Muscle of leg (tissue), 11 donors: ENCODE data around the gene RHO. TPM values are rescaled to one million over a fixed set of nuclear protein-coding genes. Genes with fewer than 3 reads are reported as not detected.
"Not testable (repeated sequence)": the region's sequence is repeated elsewhere in the genome, so short reads cannot be mapped to it uniquely, and the experiment has no call there.

ENCODE experiments used
- DNase-seq: peaks from one replicate; pipeline ENCODE4 v3.0.0; 2013
- H3K27ac ChIP-seq: one replicate; pipeline ENCODE4 v1.5.1; 2013; ENCODE audit warnings: mild to moderate bottlenecking, low read length, control low read depth
- H3K27me3 ChIP-seq: one replicate; pipeline ENCODE4 v1.6.1; 2013; ENCODE audit warnings: low read length; ENCODE audit not compliant: control insufficient read depth, insufficient read depth
- H3K36me3 ChIP-seq: one replicate; pipeline ENCODE4 v1.6.1; 2013; ENCODE audit warnings: low read length; ENCODE audit not compliant: control insufficient read depth, insufficient read depth
- H3K4me1 ChIP-seq: one replicate; pipeline ENCODE4 v1.6.1; 2013; ENCODE audit warnings: low read length; ENCODE audit not compliant: control insufficient read depth, insufficient read depth
- H3K4me3 ChIP-seq: one replicate; pipeline ENCODE4 v1.5.1; 2013; ENCODE audit warnings: low read length, control low read depth
- H3K9me3 ChIP-seq: replicated peaks from 2 replicates; pipeline ENCODE4 v1.6.1; 2013; ENCODE audit warnings: low read depth, low read length; ENCODE audit not compliant: control insufficient read depth
- WGBS: methylation state at CpG from one replicate; pipeline ENCODE4 v1.1.5; 2013; ENCODE audit warnings: missing lambda C conversion rate; ENCODE audit not compliant: insufficient coverage; 5-methylcytosine and 5-hydroxymethylcytosine counted together
- polyA plus RNA-seq, 8 donors: library from polyadenylated mRNA; unstranded; fragments of 120-200 nt; gene quantifications; one replicate each; pipeline versions ENCODE4 v1.2.1 to v1.2.3, GENCODE V29; 2013; ENCODE audit warnings: inconsistent platforms in 1 of 8, low replicate concordance in 1 of 8; ENCODE audit not compliant: insufficient read length in 8 of 8, insufficient read depth in 1 of 8
- total RNA-seq: library from RNA; stranded (reverse); fragments of 120-200 nt; gene quantifications from one replicate; pipeline ENCODE4 v1.2.4, GENCODE V29; 2013

Gene RHO
- total and polyA plus RNA-seq, 9 donors, result 0.04 to 0.10 (median 0.06) TPM; not detected in 5

- 65% methylated on average over 7 of the region's 8 CpGs for WGBS
- Histone ChIP-seq H3K4me1 (peaks cover 11% of the 10 kb centered on the region), H3K9me3 (no peaks in the 10 kb centered on the region)
These were observed 10.8 kb downstream of the RHO start for GRCh38 chr3:129539206-129539605.

GRCh38 chr3:129540776-129541516 lies 12.5 kb downstream of the RHO start:
- Histone ChIP-seq H3K36me3 (no peaks in the 10 kb centered on the region), H3K27me3 (no peaks in the 10 kb centered on the region)
- 100% methylated on average over 2 of the region's 11 CpGs for WGBS

More at GRCh38 chr3:129539206-129539605, 10.8 kb downstream of the RHO start:
- no peak overlapping the region for H3K4me3 ChIP-seq
- no peaks in the 10 kb centered on the region for H3K27me3 ChIP-seq
- DNase-seq, result no peak
- H3K27ac ChIP-seq, result no peak overlapping the region
- H3K36me3 ChIP-seq, result no peaks in the 10 kb centered on the region

GRCh38 chr3:129542747-129543146 lies 14.3 kb downstream of the RHO start:
- Histone ChIP-seq H3K27me3 (no peaks in the 10 kb centered on the region), H3K36me3 (no peaks in the 10 kb centered on the region), H3K4me3 (no peak overlapping the region), H3K27ac (no peak overlapping the region), H3K9me3 (no peaks in the 10 kb centered on the region), H3K4me1 (peaks cover 11% of the 10 kb centered on the region)
- no peak for DNase-seq
- WGBS, result 85% methylated on average over 3 of the region's 5 CpGs

More at GRCh38 chr3:129540776-129541516, 12.5 kb downstream of the RHO start:
- H3K9me3 ChIP-seq, result no peaks in the 10 kb centered on the region
- H3K4me1 ChIP-seq, result peaks cover 11% of the 10 kb centered on the region
- no peak overlapping the region for H3K27ac ChIP-seq
- no peak for DNase-seq
- H3K4me3 ChIP-seq, result no peak overlapping the region

- H3K27me3 ChIP-seq, result no peaks in the 10 kb centered on the region
- no peak within 1 kb of the TSS for H3K27ac ChIP-seq
- no peaks in the 10 kb centered on the region for H3K36me3 ChIP-seq
- H3K9me3 ChIP-seq, result no peaks in the 10 kb centered on the region
- no peak within 1 kb of the TSS for H3K4me3 ChIP-seq
- 76% methylated on average over 13 of the region's 16 CpGs for WGBS
- H3K4me1 ChIP-seq, result peaks cover 11% of the 10 kb centered on the region
- DNase-seq, result no peak
These were observed 14.8 kb downstream of the RHO start, which contains the start of gene H1-8 for GRCh38 chr3:129543156-129543790. TSS of gene H1-8 (plus strand) at chr3:129543175. CDS start at chr3:129543219, 44 bp downstream.

- Histone ChIP-seq H3K27me3 (no peaks in the 10 kb centered on the region), H3K4me1 (peaks cover 10% of the 10 kb centered on the region), H3K36me3 (no peaks in the 10 kb centered on the region), H3K9me3 (no peaks in the 10 kb centered on the region), H3K4me3 (no peak overlapping the region), H3K27ac (no peak overlapping the region)
- DNase-seq, result no peak
- WGBS, result 74% methylated on average over 8 of the region's 9 CpGs
These were observed 15.6 kb downstream of the RHO start for GRCh38 chr3:129543999-129544398.

GRCh38 chr3:129545951-129546350 lies 17.5 kb downstream of the RHO start:
- not testable (repeated sequence) for DNase-seq, H3K9me3 ChIP-seq, H3K4me3 ChIP-seq, H3K36me3 ChIP-seq, H3K4me1 ChIP-seq, H3K27me3 ChIP-seq, H3K27ac ChIP-seq
- WGBS, result no CpG with 5 or more reads among the region's 3 CpGs

GRCh38 chr3:129547241-129547640 lies 18.8 kb downstream of the RHO start:
- H3K27ac ChIP-seq, result no peak overlapping the region
- no peak overlapping the region for H3K4me3 ChIP-seq
- 87% methylated on average over 22 of the region's 24 CpGs for WGBS
- H3K36me3 ChIP-seq, result no peaks in the 10 kb centered on the region
- peaks cover 4% of the 10 kb centered on the region for H3K4me1 ChIP-seq
- H3K27me3 ChIP-seq, result no peaks in the 10 kb centered on the region
- no peak for DNase-seq
- no peaks in the 10 kb centered on the region for H3K9me3 ChIP-seq

- DNase-seq, result no peak
- WGBS, result 74% methylated on average over 15 of the region's 19 CpGs
- Histone ChIP-seq H3K27me3 (peaks cover 3% of the 10 kb centered on the region), H3K27ac (no peak overlapping the region), H3K36me3 (no peaks in the 10 kb centered on the region), H3K4me3 (no peak overlapping the region), H3K4me1 (peaks cover 9% of the 10 kb centered on the region), H3K9me3 (no peaks in the 10 kb centered on the region)
These were observed 19.9 kb downstream of the RHO start for GRCh38 chr3:129548104-129548965.

GRCh38 chr3:129549006-129549800 lies 20.8 kb downstream of the RHO start:
- DNase-seq, result no peak
- Histone ChIP-seq H3K27ac (no peak overlapping the region), H3K36me3 (no peaks in the 10 kb centered on the region), H3K9me3 (no peaks in the 10 kb centered on the region), H3K27me3 (peaks cover 3% of the 10 kb centered on the region), H3K4me3 (no peak overlapping the region), H3K4me1 (peaks cover 10% of the 10 kb centered on the region)
- 90% methylated on average over 18 of the region's 18 CpGs for WGBS
